GM23338 (cell line): ENCODE results near the gene MED13. TPM values are rescaled to one million over a fixed set of nuclear protein-coding genes. Genes with fewer than 3 reads are reported as not detected.

ENCODE experiments used
- ATAC-seq: fragments of 200-7000 bp; cut with Tn5 transposase; 3 replicates; pipeline ENCODE4 v1.9.1; 2020
- DNase-seq: peaks from one replicate; pipeline ENCODE4 v3.0.0-alpha.2; 2015; ENCODE audit warnings: low spot score
- H2AFZ ChIP-seq: fragments of 200-600 bp; sonication (generic); 2 replicates; pipeline ENCODE4 v1.8.0; 2016; ENCODE audit warnings: antibody characterized with exemption, mild to moderate bottlenecking, moderate library complexity
- H3F3A ChIP-seq: fragments of 200-600 bp; sonication (generic); replicated peaks from 2 replicates; pipeline ENCODE4 v1.8.0; 2017; ENCODE audit warnings: antibody characterized with exemption, mixed run types, low read depth
- H3K27ac ChIP-seq: fragments of 200-600 bp; sonication (generic); 2 replicates; pipeline ENCODE4 v1.6.1; 2016; ENCODE audit warnings: low read depth
- H3K27me3 ChIP-seq: fragments of 200-600 bp; sonication (generic); 2 replicates; pipeline ENCODE4 v1.8.0; 2016; ENCODE audit warnings: mild to moderate bottlenecking, mixed run types, moderate library complexity; ENCODE audit not compliant: insufficient read depth
- H3K36me3 ChIP-seq: fragments of 200-600 bp; sonication (generic); 2 replicates; pipeline ENCODE4 v1.8.0; 2016; ENCODE audit warnings: mild to moderate bottlenecking; ENCODE audit not compliant: insufficient read depth
- H3K4me1 ChIP-seq: fragments of 200-600 bp; sonication (generic); 2 replicates; pipeline ENCODE4 v1.8.0; 2016; ENCODE audit warnings: mild to moderate bottlenecking, moderate library complexity; ENCODE audit not compliant: insufficient read depth
- H3K4me2 ChIP-seq: fragments of 200-600 bp; sonication (generic); 2 replicates; pipeline ENCODE4 v1.7.1; 2017; ENCODE audit warnings: mixed run types
- H3K4me3 ChIP-seq: fragments of 200-600 bp; sonication (generic); 2 replicates; pipeline ENCODE4 v1.6.1; 2016; ENCODE audit warnings: mixed run types
- H3K79me2 ChIP-seq: fragments of 200-600 bp; sonication (generic); replicated peaks from 2 replicates; pipeline ENCODE4 v1.8.0; 2017; ENCODE audit warnings: mild to moderate bottlenecking; ENCODE audit not compliant: insufficient read depth
- H3K9me2 ChIP-seq: fragments of 200-600 bp; sonication (generic); 2 replicates; pipeline ENCODE4 v1.8.0; 2017; ENCODE audit not compliant: insufficient read depth
- H4K20me1 ChIP-seq: fragments of 200-600 bp; sonication (generic); replicated peaks from 2 replicates; pipeline ENCODE4 v1.8.0; 2017; ENCODE audit warnings: mild to moderate bottlenecking; ENCODE audit not compliant: insufficient read depth
- H3K27ac Mint-ChIP-seq: 2 replicates; pipeline ENCODE4 v1.8.0; 2020; ENCODE audit warnings: inconsistent platforms, mild to moderate bottlenecking, moderate library complexity, mixed read lengths
- H3K27me3 Mint-ChIP-seq: 3 replicates; pipeline ENCODE4 v1.8.0; 2022; ENCODE audit warnings: low read depth, mild to moderate bottlenecking, moderate library complexity, mixed read lengths, inconsistent platforms; ENCODE audit not compliant: insufficient read depth, poor library complexity
- H3K36me3 Mint-ChIP-seq: 3 replicates; pipeline ENCODE4 v1.8.0; 2021; ENCODE audit warnings: low read depth, mild to moderate bottlenecking, inconsistent platforms, moderate library complexity, mixed read lengths
- H3K4me1 Mint-ChIP-seq: 3 replicates; pipeline ENCODE4 v1.8.0; 2020; ENCODE audit warnings: mild to moderate bottlenecking, inconsistent platforms, mixed read lengths
- H3K4me3 Mint-ChIP-seq: 3 replicates; pipeline ENCODE4 v1.8.0; 2021; ENCODE audit warnings: moderate library complexity, mild to moderate bottlenecking, inconsistent platforms, mixed read lengths
- H3K9me3 Mint-ChIP-seq: 3 replicates; pipeline ENCODE4 v1.8.0; 2020; ENCODE audit warnings: moderate library complexity, mild to moderate bottlenecking, inconsistent platforms, mixed read lengths
- CREB1 ChIP-seq: fragments of 250-450 bp; sonication (Bioruptor Pico); IDR thresholded peaks from 2 replicates; pipeline ENCODE4 v1.5.0; 2020; ENCODE audit warnings: low read depth, mild to moderate bottlenecking, moderate library complexity
- EZH2 ChIP-seq: fragments of 200-600 bp; sonication (generic); IDR thresholded peaks from one replicate; pipeline ENCODE4 v1.8.0; 2017; ENCODE audit warnings: antibody characterized with exemption, mild to moderate bottlenecking, low read depth; ENCODE audit not compliant: unreplicated experiment
- EZH2phosphoT487 ChIP-seq: fragments of 200-600 bp; sonication (generic); IDR thresholded peaks from one replicate; pipeline ENCODE4 v1.8.1; 2018; ENCODE audit warnings: antibody characterized with exemption; ENCODE audit not compliant: unreplicated experiment
- JUNB ChIP-seq: IDR thresholded peaks from one replicate; pipeline ENCODE4 v1.6.1; 2016; ENCODE audit warnings: antibody characterized with exemption; ENCODE audit not compliant: unreplicated experiment
- NANOG ChIP-seq: IDR thresholded peaks from 2 replicates; pipeline ENCODE4 v1.6.1; 2016; ENCODE audit warnings: antibody characterized with exemption, borderline replicate concordance
- POLR2AphosphoS5 ChIP-seq: IDR thresholded peaks from 2 replicates; pipeline ENCODE4 v1.6.1; 2016; ENCODE audit warnings: antibody characterized with exemption, low read depth
- STAT1 ChIP-seq: IDR thresholded peaks from one replicate; pipeline ENCODE4 v1.6.1; 2016; ENCODE audit warnings: antibody characterized with exemption; ENCODE audit not compliant: unreplicated experiment
- ZNF114 ChIP-seq: fragments of 250-450 bp; sonication (Bioruptor Pico); IDR thresholded peaks from 2 replicates; pipeline ENCODE4 v1.5.0; 2020; ENCODE audit warnings: mild to moderate bottlenecking, moderate library complexity
- ZNF331 ChIP-seq: fragments of 250-450 bp; sonication (Bioruptor Pico); IDR thresholded peaks from 2 replicates; pipeline ENCODE4 v1.5.0; 2020; ENCODE audit warnings: low read depth, mild to moderate bottlenecking, moderate library complexity
- polyA plus RNA-seq: library from polyadenylated mRNA; unstranded; fragments of >200 nt; fragmentation: Nextera tagmentation; extraction: Ambion mirVana; gene quantifications from 2 replicates; pipeline ENCODE4 v1.2.1, GENCODE V29; 2016
- total RNA-seq: library from RNA; depleted of rRNA; stranded (reverse); fragments of >200 nt; shearing (Covaris generic); gene quantifications from 2 replicates; pipeline ENCODE4 v1.2.3, GENCODE V29; 2014
- TF ChIP-seq, protein P1 (sequence below), 2 experiments: fragments of 200-600 bp in 1 of 2; sonication (generic) in 1 of 2; conservative IDR thresholded peaks; 2 replicates each; pipeline versions ENCODE4 v1.5.1 to v1.6.1; 2016 to 2017; ENCODE audit warnings: antibody characterized with exemption in 2 of 2, low read depth in 2 of 2, mild to moderate bottlenecking in 2 of 2, moderate library complexity in 1 of 2
- TF ChIP-seq, protein P2 (sequence below): IDR thresholded peaks from 2 replicates; pipeline ENCODE4 v1.6.1; 2016; ENCODE audit warnings: antibody characterized with exemption
- TF ChIP-seq, protein P3 (sequence below): IDR thresholded peaks from one replicate; pipeline ENCODE4 v1.6.1; 2018; ENCODE audit warnings: antibody characterized with exemption; ENCODE audit not compliant: unreplicated experiment
- TF ChIP-seq, protein P4 (sequence below): fragments of 250-450 bp; sonication (Bioruptor Pico); IDR thresholded peaks from 2 replicates; pipeline ENCODE4 v1.5.0; 2020; ENCODE audit warnings: mild to moderate bottlenecking, moderate library complexity

The MED13 gene
- total and polyA plus RNA-seq, 2 experiments from 2014 or later = 13.0 to 45.8 TPM

DNA sequence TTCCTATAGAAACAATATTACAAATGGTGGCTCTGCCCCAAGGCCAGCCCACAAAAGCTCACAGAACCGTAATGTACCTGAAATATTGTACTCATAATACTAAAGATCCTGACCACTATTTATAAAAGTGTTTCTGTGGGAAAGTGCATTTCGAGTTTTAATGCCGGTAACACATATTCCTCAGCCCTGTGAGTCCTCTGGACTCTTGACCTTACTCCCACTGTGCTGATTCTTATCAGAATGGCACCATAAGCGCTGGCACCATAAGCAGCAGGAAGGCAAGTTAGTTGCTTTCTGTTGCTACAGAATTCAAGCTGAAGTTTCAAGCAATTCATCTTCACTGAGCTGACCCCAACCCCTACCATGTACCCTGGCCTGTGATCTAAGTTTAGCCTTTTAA lies 36.4 kb upstream of the MED13 start:
- Histone ChIP-seq H3F3A (no peaks in the 10 kb centered on the region), H3K9me2 (no peaks in the 10 kb centered on the region), H3K79me2 (no peaks in the 10 kb centered on the region), H3K27ac (no peak overlapping the region), H3K4me1 (no peaks in the 10 kb centered on the region; the same call in 1 of the 2 replicates), H3K36me3 (no peaks in the 10 kb centered on the region), H3K4me2 (no peak overlapping the region), H4K20me1 (no peaks in the 10 kb centered on the region), H3K4me3 (no peak overlapping the region), H3K27me3 (no peaks in the 10 kb centered on the region), H2AFZ (peak overlapping the region; percentile 14; the same call in 1 of the 2 replicates)
- H3K4me1 Mint-ChIP-seq = peaks cover 9% of the 10 kb centered on the region; the same call in 2 of the 3 replicates
- no peak overlapping the region for H3K27ac Mint-ChIP-seq
- no peak for ATAC-seq
- no peak for DNase-seq
- TF ChIP-seq, protein P1, sequence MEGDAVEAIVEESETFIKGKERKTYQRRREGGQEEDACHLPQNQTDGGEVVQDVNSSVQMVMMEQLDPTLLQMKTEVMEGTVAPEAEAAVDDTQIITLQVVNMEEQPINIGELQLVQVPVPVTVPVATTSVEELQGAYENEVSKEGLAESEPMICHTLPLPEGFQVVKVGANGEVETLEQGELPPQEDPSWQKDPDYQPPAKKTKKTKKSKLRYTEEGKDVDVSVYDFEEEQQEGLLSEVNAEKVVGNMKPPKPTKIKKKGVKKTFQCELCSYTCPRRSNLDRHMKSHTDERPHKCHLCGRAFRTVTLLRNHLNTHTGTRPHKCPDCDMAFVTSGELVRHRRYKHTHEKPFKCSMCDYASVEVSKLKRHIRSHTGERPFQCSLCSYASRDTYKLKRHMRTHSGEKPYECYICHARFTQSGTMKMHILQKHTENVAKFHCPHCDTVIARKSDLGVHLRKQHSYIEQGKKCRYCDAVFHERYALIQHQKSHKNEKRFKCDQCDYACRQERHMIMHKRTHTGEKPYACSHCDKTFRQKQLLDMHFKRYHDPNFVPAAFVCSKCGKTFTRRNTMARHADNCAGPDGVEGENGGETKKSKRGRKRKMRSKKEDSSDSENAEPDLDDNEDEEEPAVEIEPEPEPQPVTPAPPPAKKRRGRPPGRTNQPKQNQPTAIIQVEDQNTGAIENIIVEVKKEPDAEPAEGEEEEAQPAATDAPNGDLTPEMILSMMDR (conservative IDR thresholded peaks at IDR 0.05; ENCODE audit: low read depth in 2 of 2) = no peak
- TF ChIP-seq EZH2phosphoT487 (no peak), CREB1 (CRISPR knock-in tag) (no peak), ZNF114 (CRISPR knock-in tag) (no peak), ZNF331 (CRISPR knock-in tag) (no peak), POLR2AphosphoS5 (no peak), EZH2 (no peak), NANOG (no peak), JUNB (no peak), STAT1 (no peak)
- TF ChIP-seq, protein P2, sequence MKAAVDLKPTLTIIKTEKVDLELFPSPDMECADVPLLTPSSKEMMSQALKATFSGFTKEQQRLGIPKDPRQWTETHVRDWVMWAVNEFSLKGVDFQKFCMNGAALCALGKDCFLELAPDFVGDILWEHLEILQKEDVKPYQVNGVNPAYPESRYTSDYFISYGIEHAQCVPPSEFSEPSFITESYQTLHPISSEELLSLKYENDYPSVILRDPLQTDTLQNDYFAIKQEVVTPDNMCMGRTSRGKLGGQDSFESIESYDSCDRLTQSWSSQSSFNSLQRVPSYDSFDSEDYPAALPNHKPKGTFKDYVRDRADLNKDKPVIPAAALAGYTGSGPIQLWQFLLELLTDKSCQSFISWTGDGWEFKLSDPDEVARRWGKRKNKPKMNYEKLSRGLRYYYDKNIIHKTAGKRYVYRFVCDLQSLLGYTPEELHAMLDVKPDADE = no peak
- TF ChIP-seq, protein P3, sequence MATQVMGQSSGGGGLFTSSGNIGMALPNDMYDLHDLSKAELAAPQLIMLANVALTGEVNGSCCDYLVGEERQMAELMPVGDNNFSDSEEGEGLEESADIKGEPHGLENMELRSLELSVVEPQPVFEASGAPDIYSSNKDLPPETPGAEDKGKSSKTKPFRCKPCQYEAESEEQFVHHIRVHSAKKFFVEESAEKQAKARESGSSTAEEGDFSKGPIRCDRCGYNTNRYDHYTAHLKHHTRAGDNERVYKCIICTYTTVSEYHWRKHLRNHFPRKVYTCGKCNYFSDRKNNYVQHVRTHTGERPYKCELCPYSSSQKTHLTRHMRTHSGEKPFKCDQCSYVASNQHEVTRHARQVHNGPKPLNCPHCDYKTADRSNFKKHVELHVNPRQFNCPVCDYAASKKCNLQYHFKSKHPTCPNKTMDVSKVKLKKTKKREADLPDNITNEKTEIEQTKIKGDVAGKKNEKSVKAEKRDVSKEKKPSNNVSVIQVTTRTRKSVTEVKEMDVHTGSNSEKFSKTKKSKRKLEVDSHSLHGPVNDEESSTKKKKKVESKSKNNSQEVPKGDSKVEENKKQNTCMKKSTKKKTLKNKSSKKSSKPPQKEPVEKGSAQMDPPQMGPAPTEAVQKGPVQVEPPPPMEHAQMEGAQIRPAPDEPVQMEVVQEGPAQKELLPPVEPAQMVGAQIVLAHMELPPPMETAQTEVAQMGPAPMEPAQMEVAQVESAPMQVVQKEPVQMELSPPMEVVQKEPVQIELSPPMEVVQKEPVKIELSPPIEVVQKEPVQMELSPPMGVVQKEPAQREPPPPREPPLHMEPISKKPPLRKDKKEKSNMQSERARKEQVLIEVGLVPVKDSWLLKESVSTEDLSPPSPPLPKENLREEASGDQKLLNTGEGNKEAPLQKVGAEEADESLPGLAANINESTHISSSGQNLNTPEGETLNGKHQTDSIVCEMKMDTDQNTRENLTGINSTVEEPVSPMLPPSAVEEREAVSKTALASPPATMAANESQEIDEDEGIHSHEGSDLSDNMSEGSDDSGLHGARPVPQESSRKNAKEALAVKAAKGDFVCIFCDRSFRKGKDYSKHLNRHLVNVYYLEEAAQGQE = no peak
- TF ChIP-seq, protein P4, sequence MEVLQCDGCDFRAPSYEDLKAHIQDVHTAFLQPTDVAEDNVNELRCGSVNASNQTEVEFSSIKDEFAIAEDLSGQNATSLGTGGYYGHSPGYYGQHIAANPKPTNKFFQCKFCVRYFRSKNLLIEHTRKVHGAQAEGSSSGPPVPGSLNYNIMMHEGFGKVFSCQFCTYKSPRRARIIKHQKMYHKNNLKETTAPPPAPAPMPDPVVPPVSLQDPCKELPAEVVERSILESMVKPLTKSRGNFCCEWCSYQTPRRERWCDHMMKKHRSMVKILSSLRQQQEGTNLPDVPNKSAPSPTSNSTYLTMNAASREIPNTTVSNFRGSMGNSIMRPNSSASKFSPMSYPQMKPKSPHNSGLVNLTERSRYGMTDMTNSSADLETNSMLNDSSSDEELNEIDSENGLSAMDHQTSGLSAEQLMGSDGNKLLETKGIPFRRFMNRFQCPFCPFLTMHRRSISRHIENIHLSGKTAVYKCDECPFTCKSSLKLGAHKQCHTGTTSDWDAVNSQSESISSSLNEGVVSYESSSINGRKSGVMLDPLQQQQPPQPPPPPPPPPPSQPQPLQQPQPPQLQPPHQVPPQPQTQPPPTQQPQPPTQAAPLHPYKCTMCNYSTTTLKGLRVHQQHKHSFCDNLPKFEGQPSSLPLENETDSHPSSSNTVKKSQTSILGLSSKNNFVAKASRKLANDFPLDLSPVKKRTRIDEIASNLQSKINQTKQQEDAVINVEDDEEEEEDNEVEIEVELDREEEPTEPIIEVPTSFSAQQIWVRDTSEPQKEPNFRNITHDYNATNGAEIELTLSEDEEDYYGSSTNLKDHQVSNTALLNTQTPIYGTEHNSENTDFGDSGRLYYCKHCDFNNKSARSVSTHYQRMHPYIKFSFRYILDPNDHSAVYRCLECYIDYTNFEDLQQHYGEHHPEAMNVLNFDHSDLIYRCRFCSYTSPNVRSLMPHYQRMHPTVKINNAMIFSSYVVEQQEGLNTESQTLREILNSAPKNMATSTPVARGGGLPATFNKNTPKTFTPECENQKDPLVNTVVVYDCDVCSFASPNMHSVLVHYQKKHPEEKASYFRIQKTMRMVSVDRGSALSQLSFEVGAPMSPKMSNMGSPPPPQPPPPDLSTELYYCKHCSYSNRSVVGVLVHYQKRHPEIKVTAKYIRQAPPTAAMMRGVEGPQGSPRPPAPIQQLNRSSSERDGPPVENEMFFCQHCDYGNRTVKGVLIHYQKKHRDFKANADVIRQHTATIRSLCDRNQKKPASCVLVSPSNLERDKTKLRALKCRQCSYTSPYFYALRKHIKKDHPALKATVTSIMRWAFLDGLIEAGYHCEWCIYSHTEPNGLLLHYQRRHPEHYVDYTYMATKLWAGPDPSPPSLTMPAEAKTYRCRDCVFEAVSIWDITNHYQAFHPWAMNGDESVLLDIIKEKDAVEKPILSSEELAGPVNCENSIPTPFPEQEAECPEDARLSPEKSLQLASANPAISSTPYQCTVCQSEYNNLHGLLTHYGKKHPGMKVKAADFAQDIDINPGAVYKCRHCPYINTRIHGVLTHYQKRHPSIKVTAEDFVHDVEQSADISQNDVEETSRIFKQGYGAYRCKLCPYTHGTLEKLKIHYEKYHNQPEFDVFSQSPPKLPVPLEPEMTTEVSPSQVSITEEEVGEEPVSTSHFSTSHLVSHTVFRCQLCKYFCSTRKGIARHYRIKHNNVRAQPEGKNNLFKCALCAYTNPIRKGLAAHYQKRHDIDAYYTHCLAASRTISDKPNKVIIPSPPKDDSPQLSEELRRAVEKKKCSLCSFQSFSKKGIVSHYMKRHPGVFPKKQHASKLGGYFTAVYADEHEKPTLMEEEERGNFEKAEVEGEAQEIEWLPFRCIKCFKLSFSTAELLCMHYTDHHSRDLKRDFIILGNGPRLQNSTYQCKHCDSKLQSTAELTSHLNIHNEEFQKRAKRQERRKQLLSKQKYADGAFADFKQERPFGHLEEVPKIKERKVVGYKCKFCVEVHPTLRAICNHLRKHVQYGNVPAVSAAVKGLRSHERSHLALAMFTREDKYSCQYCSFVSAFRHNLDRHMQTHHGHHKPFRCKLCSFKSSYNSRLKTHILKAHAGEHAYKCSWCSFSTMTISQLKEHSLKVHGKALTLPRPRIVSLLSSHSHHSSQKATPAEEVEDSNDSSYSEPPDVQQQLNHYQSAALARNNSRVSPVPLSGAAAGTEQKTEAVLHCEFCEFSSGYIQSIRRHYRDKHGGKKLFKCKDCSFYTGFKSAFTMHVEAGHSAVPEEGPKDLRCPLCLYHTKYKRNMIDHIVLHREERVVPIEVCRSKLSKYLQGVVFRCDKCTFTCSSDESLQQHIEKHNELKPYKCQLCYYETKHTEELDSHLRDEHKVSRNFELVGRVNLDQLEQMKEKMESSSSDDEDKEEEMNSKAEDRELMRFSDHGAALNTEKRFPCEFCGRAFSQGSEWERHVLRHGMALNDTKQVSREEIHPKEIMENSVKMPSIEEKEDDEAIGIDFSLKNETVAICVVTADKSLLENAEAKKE (CRISPR knock-in tag) = no peak
- H3K27me3 Mint-ChIP-seq = no peaks in the 10 kb centered on the region
- no peaks in the 10 kb centered on the region; the same call in 2 of the 3 replicates for H3K36me3 Mint-ChIP-seq
- H3K4me3 Mint-ChIP-seq = no peak overlapping the region
- H3K9me3 Mint-ChIP-seq = no peaks in the 10 kb centered on the region; the same call in 2 of the 3 replicates
